ENCODE measurements around the gene CBX4.

CBX4 gene

GRCh38 chr17:79839356-79840268 lies at the start of gene CBX4:
Gene CBX4, minus strand, starts transcription at chr17:79839440. Its CDS starts 189 bp downstream, at chr17:79839251.
- peak; percentile 92 for DNase-seq

GRCh38 chr17:79888009-79888540 lies 48.8 kb upstream of the CBX4 start:
- no peak for DNase-seq

- no peak for DNase-seq
Measured at GRCh38 chr17:79887451-79887991, 48.3 kb upstream of the CBX4 start.

GRCh38 chr17:79883202-79883601 lies 44.0 kb upstream of the CBX4 start:
- DNase-seq, result no peak

- no peak for DNase-seq
Measured at GRCh38 chr17:79878329-79878947, 39.2 kb upstream of the CBX4 start.

- no peak for DNase-seq
Measured at GRCh38 chr17:79877041-79877440, 37.8 kb upstream of the CBX4 start.

GRCh38 chr17:79875511-79875910 lies 36.3 kb upstream of the CBX4 start:
- no peak for DNase-seq

GRCh38 chr17:79874329-79874981 lies 35.2 kb upstream of the CBX4 start:
- DNase-seq, result peak; percentile 45

GRCh38 chr17:79873583-79873982 lies 34.3 kb upstream of the CBX4 start:
- DNase-seq, result no peak

- no peak for DNase-seq
Measured at GRCh38 chr17:79872762-79873161, 33.5 kb upstream of the CBX4 start.

GRCh38 chr17:79871131-79871530 lies 31.9 kb upstream of the CBX4 start:
- no peak for DNase-seq

- no peak for DNase-seq
Measured at GRCh38 chr17:79870540-79870939, 31.3 kb upstream of the CBX4 start.

GRCh38 chr17:79866791-79867518 lies 27.7 kb upstream of the CBX4 start:
- DNase-seq, result no peak

GRCh38 chr17:79865351-79866210 lies 26.3 kb upstream of the CBX4 start:
- DNase-seq, result no peak

GRCh38 chr17:79864617-79865250 lies 25.5 kb upstream of the CBX4 start:
- DNase-seq, result no peak

- no peak for DNase-seq
Measured at GRCh38 chr17:79864147-79864546, 24.9 kb upstream of the CBX4 start.

GRCh38 chr17:79862771-79863440 lies 23.7 kb upstream of the CBX4 start:
- DNase-seq, result no peak

GRCh38 chr17:79862238-79862637 lies 23.0 kb upstream of the CBX4 start:
- no peak for DNase-seq

GRCh38 chr17:79861413-79862216 lies 22.4 kb upstream of the CBX4 start:
- DNase-seq, result no peak

Measured in 8988T (cell line).